OCI-LY3 (cell line): ENCODE measurements around the gene RNF34.

Experiments used
- H2AFZ ChIP-seq: fragments of 200-600, 300-600 bp; shearing (Covaris generic); 2 replicates; pipeline ENCODE4 v1.6.0; 2014; ENCODE audit warnings: antibody characterized with exemption, low read depth, low read length
- H3K27ac ChIP-seq: fragments of 200-600, 300-600 bp; sonication (generic); 2 replicates; pipeline ENCODE4 v1.5.1; 2014; ENCODE audit warnings: mild to moderate bottlenecking, low read length, moderate library complexity, mixed read lengths
- H3K27me3 ChIP-seq: fragments of 200-600, 300-600 bp; sonication (generic); 2 replicates; pipeline ENCODE4 v1.6.1; 2014; ENCODE audit warnings: low read depth, low read length, mixed read lengths
- H3K36me3 ChIP-seq: fragments of 200-600, 300-600 bp; sonication (generic); replicated peaks from 2 replicates; pipeline ENCODE3; 2014; ENCODE audit warnings: low read depth, low read length, mixed read lengths
- H3K4me1 ChIP-seq: fragments of 300-600, 200-600 bp; sonication (generic); 2 replicates; pipeline ENCODE4 v1.6.1; 2014; ENCODE audit warnings: low read length, mixed read lengths
- H3K4me2 ChIP-seq: fragments of 200-600, 300-600 bp; sonication (generic); 2 replicates; pipeline ENCODE4 v1.6.1; 2014; ENCODE audit warnings: low read length, mixed read lengths
- H3K4me3 ChIP-seq: fragments of 300-600, 200-600 bp; sonication (generic); 2 replicates; pipeline ENCODE4 v1.5.1; 2014; ENCODE audit warnings: antibody characterized with exemption, mild to moderate bottlenecking, low read length, moderate library complexity
- H3K79me2 ChIP-seq: fragments of 300-600, 200-600 bp; shearing (Covaris generic); 2 replicates; pipeline ENCODE4 v1.6.1; 2014; ENCODE audit warnings: mild to moderate bottlenecking, low read length, mixed read lengths
- H3K9ac ChIP-seq: fragments of 300-600, 200-600 bp; shearing (Covaris generic); 2 replicates; pipeline ENCODE4 v1.6.0; 2014; ENCODE audit warnings: mild to moderate bottlenecking, low read length, moderate library complexity
- H3K9me3 ChIP-seq: fragments of 200-600, 300-600 bp; shearing (Covaris generic); 2 replicates; pipeline ENCODE4 v1.6.1; 2014; ENCODE audit warnings: low read length, mixed read lengths; ENCODE audit not compliant: insufficient read depth
- H4K20me1 ChIP-seq: fragments of 200-600, 300-600 bp; sonication (generic); 2 replicates; pipeline ENCODE4 v1.6.1; 2016; ENCODE audit warnings: low read length, mixed read lengths; ENCODE audit not compliant: insufficient read depth
- CTCF ChIP-seq: fragments of 200-600, 300-600 bp; sonication (generic); IDR thresholded peaks from 2 replicates; pipeline ENCODE4 v1.5.1; 2014; ENCODE audit warnings: antibody characterized with exemption, low read length, low read depth
- EZH2phosphoT487 ChIP-seq: fragments of 200-600 bp; shearing (Covaris generic); IDR thresholded peaks from 2 replicates; pipeline ENCODE4 v1.6.1; 2018; ENCODE audit warnings: antibody characterized with exemption, mixed run types, low read depth

The RNF34 gene

GRCh38 chr12:121420109-121420508 is 20.2 kb downstream of the RNF34 start:
- TF ChIP-seq CTCF: no peak
- Histone ChIP-seq H3K79me2 (peaks cover 38% of the 10 kb centered on the region), H3K27ac (no peak overlapping the region), H3K4me1 (peaks cover 6% of the 10 kb centered on the region), H3K36me3 (peaks cover 80% of the 10 kb centered on the region), H4K20me1 (peaks cover 31% of the 10 kb centered on the region), H2AFZ (no peak overlapping the region), H3K4me3 (no peak overlapping the region), H3K9ac (no peak overlapping the region), H3K4me2 (no peak overlapping the region), H3K27me3 (no peaks in the 10 kb centered on the region), H3K9me3 (no peaks in the 10 kb centered on the region)

GRCh38 chr12:121423253-121423652 is 23.3 kb downstream of the RNF34 start:
- no peak overlapping the region for H3K27ac ChIP-seq
- H2AFZ ChIP-seq: no peak overlapping the region
- no peak overlapping the region for H3K4me3 ChIP-seq
- H3K4me1 ChIP-seq: peaks cover 26% of the 10 kb centered on the region
- H3K36me3 ChIP-seq: peaks cover 83% of the 10 kb centered on the region
- TF ChIP-seq CTCF (no peak), EZH2phosphoT487 (no peak)
- peaks cover 47% of the 10 kb centered on the region for H4K20me1 ChIP-seq
- peaks cover 35% of the 10 kb centered on the region for H3K79me2 ChIP-seq
- H3K9ac ChIP-seq: no peak overlapping the region
- no peaks in the 10 kb centered on the region for H3K27me3 ChIP-seq
- no peaks in the 10 kb centered on the region for H3K9me3 ChIP-seq
- H3K4me2 ChIP-seq: no peak overlapping the region

- Histone ChIP-seq H2AFZ (no peak overlapping the region), H3K4me1 (peaks cover 26% of the 10 kb centered on the region), H3K9ac (no peak overlapping the region), H3K9me3 (no peaks in the 10 kb centered on the region), H3K79me2 (peaks cover 38% of the 10 kb centered on the region), H3K27me3 (no peaks in the 10 kb centered on the region), H3K4me3 (no peak overlapping the region), H3K27ac (peak overlapping the region; percentile 71), H4K20me1 (peaks cover 54% of the 10 kb centered on the region), H3K36me3 (peaks cover 86% of the 10 kb centered on the region), H3K4me2 (no peak overlapping the region)
- TF ChIP-seq EZH2phosphoT487 (no peak), CTCF (no peak)
Measured at GRCh38 chr12:121423682-121424623, 24.0 kb downstream of the RNF34 start.

- Histone ChIP-seq H4K20me1 (peaks cover 58% of the 10 kb centered on the region), H3K4me1 (peaks cover 26% of the 10 kb centered on the region), H3K4me2 (no peak overlapping the region), H3K9ac (no peak overlapping the region), H3K79me2 (peaks cover 32% of the 10 kb centered on the region), H3K27me3 (no peaks in the 10 kb centered on the region), H3K27ac (peak overlapping the region; percentile 71), H3K36me3 (peaks cover 86% of the 10 kb centered on the region), H2AFZ (no peak overlapping the region), H3K9me3 (no peaks in the 10 kb centered on the region), H3K4me3 (no peak overlapping the region)
- TF ChIP-seq CTCF (no peak), EZH2phosphoT487 (no peak)
Measured at GRCh38 chr12:121424624-121424975, 24.7 kb downstream of the RNF34 start.
